GM18508 (cell line): ENCODE measurements around the gene SLC25A12.
"Not testable (repeated sequence)": the region's sequence is repeated elsewhere in the genome, so short reads cannot be mapped to it uniquely, and the experiment has no call there.

ENCODE experiments used
- ATAC-seq: cut with Tn5 transposase; IDR thresholded peaks from one replicate; pipeline ENCODE4 v1.9.1; 2021; ENCODE audit warnings: moderate number of reproducible peaks; ENCODE audit not compliant: insufficient read depth, unreplicated experiment

The SLC25A12 gene

GRCh38 chr2:171793691-171794678 is 100.1 kb downstream of the SLC25A12 start:
- ATAC-seq, result no peak

DNA sequence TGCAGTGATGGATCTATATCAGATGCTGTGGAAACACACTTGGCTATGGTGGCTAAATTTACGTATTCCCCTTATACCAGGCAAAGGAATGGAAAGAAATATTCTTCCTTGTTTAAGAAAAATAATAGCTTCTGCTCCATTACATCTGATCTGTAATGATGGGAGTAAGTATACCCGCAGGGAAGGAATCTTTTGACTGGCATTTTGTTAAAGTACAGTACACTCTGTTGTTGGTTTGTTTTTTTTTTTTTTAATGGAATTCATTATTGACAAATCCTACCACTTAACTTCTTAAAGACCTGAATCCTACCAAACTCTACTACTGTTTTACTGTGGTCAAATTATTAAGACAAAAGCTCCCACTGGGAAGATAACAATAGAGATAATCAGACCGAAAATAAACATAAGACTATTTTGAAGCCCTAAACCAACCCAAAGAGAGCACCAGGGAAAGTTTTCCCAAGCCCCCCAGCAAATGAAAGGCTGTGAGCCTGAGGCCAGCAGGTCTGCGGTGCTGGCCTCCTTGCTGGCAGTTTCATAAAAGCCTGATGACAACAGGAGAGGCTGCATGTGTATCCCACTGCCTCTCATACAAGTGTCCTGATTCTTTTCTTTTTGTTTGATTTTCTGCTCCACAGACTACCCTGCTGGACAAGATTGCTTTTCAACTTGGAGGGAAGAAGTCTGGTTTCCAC is 101.0 kb downstream of the SLC25A12 start:
- ATAC-seq, result no peak

- no peak for ATAC-seq
Measured at GRCh38 chr2:171792157-171792556, 101.9 kb downstream of the SLC25A12 start.

DNA sequence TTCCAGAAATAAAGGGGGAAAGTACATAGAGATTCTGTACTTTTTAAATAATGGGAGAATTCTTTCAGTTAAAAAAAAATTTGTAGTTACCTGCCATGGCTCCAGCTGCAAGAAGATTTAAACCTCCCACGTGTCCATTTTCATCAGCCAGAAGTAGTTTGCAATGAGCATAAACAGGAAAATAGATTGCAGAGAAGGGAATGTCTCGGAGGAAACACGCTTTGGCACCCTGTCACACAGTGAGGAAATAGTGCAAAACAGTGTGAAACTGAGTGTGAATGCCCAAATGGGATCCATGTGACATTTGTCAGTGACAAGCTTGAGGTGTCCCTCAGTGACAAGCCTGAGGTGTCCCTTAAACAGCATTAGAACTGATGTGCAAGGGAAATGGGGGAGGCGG is 102.7 kb downstream of the SLC25A12 start:
- ATAC-seq, result no peak

DNA sequence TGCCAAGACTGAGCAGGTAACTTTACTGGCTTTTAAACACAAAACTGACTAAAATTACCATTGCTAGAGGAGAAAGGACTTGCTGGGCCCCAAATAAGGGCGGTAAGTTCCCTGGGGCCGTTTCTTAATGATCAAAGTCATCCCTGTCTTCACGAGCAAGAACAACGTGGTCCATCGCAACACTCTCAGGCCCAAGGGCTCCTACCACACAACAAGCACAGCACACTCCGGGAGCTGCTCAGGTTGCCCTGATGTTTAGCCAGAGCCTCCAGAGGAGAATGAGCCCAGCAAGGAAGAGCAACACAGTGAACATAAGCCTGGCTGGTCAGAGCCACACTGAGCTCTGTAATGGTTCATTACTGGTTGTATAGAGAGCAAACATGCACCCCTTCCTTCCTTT is 104.1 kb downstream of the SLC25A12 start:
- no peak for ATAC-seq

GRCh38 chr2:171788316-171788993 is 105.6 kb downstream of the SLC25A12 start:
- ATAC-seq, result no peak

- ATAC-seq, result no peak
Measured at GRCh38 chr2:171787333-171788072, 106.5 kb downstream of the SLC25A12 start.

GRCh38 chr2:171785450-171785849 is 108.6 kb downstream of the SLC25A12 start:
- ATAC-seq, result no peak

DNA sequence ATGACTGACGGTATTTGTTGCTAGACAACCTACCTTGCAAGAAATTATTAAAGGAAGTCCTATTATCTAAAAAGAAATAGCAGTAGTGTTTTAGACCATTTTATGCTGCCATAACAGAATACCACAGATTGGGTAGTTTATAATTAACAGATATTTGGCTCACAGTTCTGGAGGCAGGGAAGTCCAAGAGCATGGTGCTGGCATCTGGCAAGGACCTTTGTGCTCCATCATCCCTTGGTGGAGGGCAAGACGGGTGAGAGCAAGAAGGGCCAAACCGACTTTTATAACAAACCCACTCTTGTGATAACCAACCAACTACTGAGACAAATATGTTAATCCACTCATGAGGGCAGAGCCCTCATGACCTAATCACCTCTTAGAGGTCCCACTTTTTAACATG is 115.5 kb downstream of the SLC25A12 start:
- ATAC-seq, result no peak

DNA sequence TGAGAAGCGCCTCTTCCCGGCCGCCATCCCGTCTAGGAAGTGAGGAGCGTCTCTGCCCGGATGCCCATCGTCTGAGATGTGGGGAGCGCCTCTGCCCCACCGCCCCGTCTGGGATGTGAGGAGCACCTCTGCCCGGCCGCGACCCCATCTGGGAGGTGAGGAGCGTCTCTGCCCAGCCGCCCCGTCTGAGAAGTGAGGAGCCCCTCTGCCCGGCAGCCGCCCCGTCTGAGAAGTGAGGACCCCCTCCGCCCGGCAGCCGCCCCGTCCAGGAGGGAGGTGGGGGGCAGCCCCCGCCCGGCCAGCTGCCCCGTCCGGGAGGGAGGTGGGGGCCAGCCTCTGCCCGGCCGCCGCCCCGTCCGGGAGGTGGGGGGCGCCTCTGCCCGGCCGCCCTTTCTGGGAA is 119.5 kb downstream of the SLC25A12 start:
- ATAC-seq, result not testable (repeated sequence)

- ATAC-seq, result no peak
Measured at GRCh38 chr2:171772373-171772772, 121.7 kb downstream of the SLC25A12 start.

DNA sequence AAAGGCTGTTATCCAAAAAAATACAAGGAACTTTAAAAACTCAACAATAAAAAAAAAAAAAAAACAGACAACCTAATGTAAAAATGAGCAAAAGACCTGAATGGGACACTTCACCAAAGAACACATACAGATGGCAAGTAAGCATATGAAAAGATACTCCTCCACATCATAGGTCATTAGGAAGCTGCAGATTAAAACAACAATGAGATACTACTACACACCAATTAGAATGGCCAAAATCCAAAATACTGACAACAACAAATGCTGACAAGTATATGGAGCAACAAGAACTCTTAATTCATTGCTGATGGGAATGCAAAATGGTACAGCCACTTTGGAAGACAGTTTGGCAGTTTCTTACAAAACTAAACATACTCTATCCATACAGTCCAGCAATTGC is 122.6 kb downstream of the SLC25A12 start:
- no peak for ATAC-seq

- no peak for ATAC-seq
Measured at GRCh38 chr2:171763602-171764001, 130.4 kb downstream of the SLC25A12 start.

- ATAC-seq, result no peak
Measured at GRCh38 chr2:171762879-171763573, 131.0 kb downstream of the SLC25A12 start.

GRCh38 chr2:171761176-171761575 is 132.9 kb downstream of the SLC25A12 start:
- not testable (repeated sequence) for ATAC-seq

DNA sequence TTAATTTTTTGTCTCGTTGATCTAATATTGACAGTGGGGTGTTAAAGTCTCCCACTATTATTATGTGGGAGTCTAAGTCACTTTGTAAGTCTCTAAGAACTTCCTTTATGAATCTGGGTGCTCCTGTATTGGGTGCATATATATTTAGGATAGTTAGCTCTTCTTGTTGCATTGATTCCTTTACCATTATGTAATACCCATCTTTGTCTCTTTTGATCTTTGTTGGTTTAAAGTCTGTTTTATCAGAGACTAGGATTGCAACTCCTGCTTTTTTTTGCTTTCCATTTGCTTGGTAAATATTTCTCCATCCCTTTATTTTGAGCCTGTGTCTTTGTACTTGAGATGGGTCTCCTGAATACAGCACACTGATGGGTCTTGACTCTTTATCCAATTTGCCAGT is 135.3 kb downstream of the SLC25A12 start:
- ATAC-seq, result not testable (repeated sequence)

DNA sequence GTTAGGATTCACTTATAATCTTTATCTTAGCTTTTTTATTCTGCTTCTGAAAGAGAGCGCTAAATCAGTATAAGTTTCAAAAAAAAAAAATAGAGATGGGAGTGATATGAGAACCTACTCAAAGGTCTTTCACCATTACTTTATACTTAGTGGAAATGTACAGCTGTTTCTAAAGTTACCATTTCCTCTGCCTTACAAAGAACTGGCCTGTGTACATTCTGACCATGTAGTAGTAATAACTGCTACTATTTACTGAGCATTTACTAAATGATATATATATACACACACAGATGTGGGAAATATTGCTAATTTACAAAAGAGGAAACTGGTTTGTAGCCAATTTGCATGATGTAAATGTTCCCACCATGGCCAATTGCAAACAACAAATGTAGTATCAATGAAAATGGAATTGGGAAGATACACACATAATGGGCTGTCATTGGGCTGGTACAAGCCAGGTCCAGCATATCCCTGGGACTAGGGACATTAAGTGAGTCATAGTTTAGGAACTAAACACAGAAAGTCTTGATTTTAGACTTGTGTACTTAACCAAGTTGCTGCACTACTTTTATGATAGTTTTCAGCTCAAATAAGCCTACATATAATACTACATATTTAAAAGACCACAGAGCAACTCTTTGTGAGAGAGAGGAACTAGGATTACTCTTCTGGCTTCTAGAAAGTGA is 139.6 kb downstream of the SLC25A12 start:
- ATAC-seq, result no peak

- no peak for ATAC-seq
Measured at GRCh38 chr2:171747371-171747770, 146.7 kb downstream of the SLC25A12 start.

GRCh38 chr2:171745806-171746205 is 148.2 kb downstream of the SLC25A12 start:
- ATAC-seq, result no peak
